GM12878 (cell line): ENCODE data around the gene EYS. TPM values are rescaled to one million over a fixed set of nuclear protein-coding genes. Genes with fewer than 3 reads are reported as not detected.

Experiments used
- ATAC-seq: fragments of 200-7000 bp; cut with Tn5 transposase; 3 replicates; pipeline ENCODE4 v1.9.1; 2020; ENCODE audit warnings: mild to moderate bottlenecking, moderate library complexity
- BruUV-seq: library from RNA; stranded (reverse); fragments of 400-500 nt; replicated peaks from 2 replicates; lab custom pipeline; 2021; lab: Mats Ljungman, UMichigan
- CTCF ChIA-PET: fragments of 300-600 bp; sonication (Branson Sonifier 250); formaldehyde crosslinking; extraction: SDS; loops from one replicate; lab custom pipeline; 2021; ENCODE audit warnings: inconsistent platforms; lab: Yijun Ruan, JAX
- POLR2A ChIA-PET: fragments of 350-600 bp; formaldehyde crosslinking; extraction: SDS; loops from one replicate; lab custom pipeline; 2021; ENCODE audit warnings: inconsistent platforms; lab: Charles Lee
- RAD21 ChIA-PET: fragments of 300-600 bp; sonication (Branson Sonifier 250); formaldehyde crosslinking; loops from one replicate; lab custom pipeline; 2023; ENCODE audit warnings: antibody characterized with exemption; ENCODE audit not compliant: unreplicated experiment; lab: Charles Lee
- SMC1A ChIA-PET: fragments of 300-600 bp; sonication (Branson Sonifier 250); formaldehyde crosslinking; loops from one replicate; lab custom pipeline; 2023; ENCODE audit not compliant: unreplicated experiment, uncharacterized antibody; lab: Charles Lee
- DNase-seq: peaks from one replicate; pipeline ENCODE4 v3.0.0-alpha.2; 2011; ENCODE audit warnings: low read depth, low spot score
- FAIRE-seq: peaks from 3 replicates; lab custom pipeline; 2011; peaks lifted over from hg19 to GRCh38; lab: Jason Lieb, UNC
- H2AFZ ChIP-seq: 2 replicates; pipeline ENCODE4 v1.6.0; 2011; ENCODE audit warnings: low read depth, low read length, control low read depth; ENCODE audit not compliant: control insufficient read depth
- H3K27ac ChIP-seq: 2 replicates; pipeline ENCODE4 v1.5.1; 2011; ENCODE audit warnings: control low read depth; ENCODE audit not compliant: control insufficient read depth, insufficient read depth
- H3K27me3 ChIP-seq, 2 experiments: replicated peaks in 1 of 2; 2 replicates each; pipeline versions ENCODE4 v1.6.0 to v1.6.1; 2011; ENCODE audit warnings: low read length in 1 of 2; ENCODE audit not compliant: control insufficient read depth in 2 of 2, insufficient read depth in 2 of 2
- H3K36me3 ChIP-seq, 2 experiments: 2 replicates each; pipeline ENCODE4 v1.5.1; 2011; ENCODE audit warnings: low read length in 1 of 2; ENCODE audit not compliant: control insufficient read depth in 2 of 2, insufficient read depth in 2 of 2
- H3K4me1 ChIP-seq: 2 replicates; pipeline ENCODE4 v1.6.1; 2011; ENCODE audit warnings: mild to moderate bottlenecking, low read length, moderate library complexity, mixed read lengths; ENCODE audit not compliant: control insufficient read depth, insufficient read depth
- H3K4me2 ChIP-seq: 2 replicates; pipeline ENCODE4 v1.6.0; 2011; ENCODE audit warnings: control low read depth; ENCODE audit not compliant: control insufficient read depth, insufficient read depth
- H3K4me3 ChIP-seq: fragments of 200-600 bp; sonication (generic); 2 replicates; pipeline ENCODE4 v1.5.1; 2016
- H3K79me2 ChIP-seq: 2 replicates; pipeline ENCODE4 v1.6.0; 2011; ENCODE audit warnings: low read length; ENCODE audit not compliant: control insufficient read depth, insufficient read depth
- H3K9ac ChIP-seq: 2 replicates; pipeline ENCODE4 v1.8.0; 2011; ENCODE audit warnings: low read length, control low read depth, mixed read lengths; ENCODE audit not compliant: control insufficient read depth, insufficient read depth
- H3K9me3 ChIP-seq: replicated peaks from 3 replicates; pipeline ENCODE4 v1.5.1; 2011; ENCODE audit warnings: mild to moderate bottlenecking, low read length; ENCODE audit not compliant: control insufficient read depth, insufficient read depth
- H4K20me1 ChIP-seq: 2 replicates; pipeline ENCODE4 v1.6.0; 2011; ENCODE audit not compliant: control insufficient read depth, insufficient read depth
- ASH2L ChIP-seq: fragments of 300-600, 200-600 bp; sonication (generic); IDR thresholded peaks from 2 replicates; pipeline ENCODE4 v1.6.1; 2017; ENCODE audit warnings: low read depth, mild to moderate bottlenecking, borderline replicate concordance
- ATF7 ChIP-seq: fragments of 450-650 bp; IDR thresholded peaks from 2 replicates; pipeline ENCODE4 v1.6.1; 2016; ENCODE audit warnings: low read depth, mild to moderate bottlenecking
- CEBPZ ChIP-seq: fragments of 150-350 bp; IDR thresholded peaks from 2 replicates; pipeline ENCODE4 v1.6.1; 2016; ENCODE audit warnings: low read depth, low read length
- EZH2 ChIP-seq: IDR thresholded peaks from 2 replicates; pipeline ENCODE4 v1.6.1; 2012; ENCODE audit warnings: low read depth, mild to moderate bottlenecking, control low read depth, inconsistent platforms, low read length, borderline replicate concordance; ENCODE audit not compliant: control insufficient read depth
- FOXM1 ChIP-seq: IDR thresholded peaks from 2 replicates; pipeline ENCODE4 v1.6.1; 2012; ENCODE audit warnings: low read depth, mild to moderate bottlenecking, inconsistent platforms, low read length, moderate library complexity
- HCFC1 ChIP-seq: fragments of 150-350 bp; IDR thresholded peaks from 2 replicates; pipeline ENCODE4 v1.6.1; 2014; ENCODE audit warnings: low read length
- IRF5 ChIP-seq: fragments of 450-650 bp; IDR thresholded peaks from 2 replicates; pipeline ENCODE4 v1.6.1; 2017; ENCODE audit warnings: borderline replicate concordance
- PBX3 ChIP-seq: IDR thresholded peaks from 2 replicates; pipeline ENCODE4 v1.6.1; 2011; ENCODE audit warnings: mild to moderate bottlenecking, low read depth, low read length, moderate library complexity; ENCODE audit not compliant: insufficient replicate concordance
- PKNOX1 ChIP-seq: fragments of 450-650 bp; IDR thresholded peaks from 2 replicates; pipeline ENCODE4 v1.6.1; 2016; ENCODE audit warnings: mild to moderate bottlenecking
- RAD21 ChIP-seq: IDR thresholded peaks from 2 replicates; pipeline ENCODE4 v1.6.1; 2011; ENCODE audit warnings: mild to moderate bottlenecking, low read depth, low read length, moderate library complexity; ENCODE audit not compliant: insufficient read depth
- SPI1 ChIP-seq: IDR thresholded peaks from 2 replicates; pipeline ENCODE4 v1.6.1; 2011; ENCODE audit warnings: low read depth, mild to moderate bottlenecking, low read length, moderate library complexity, borderline replicate concordance; ENCODE audit not compliant: insufficient read depth
- SRF ChIP-seq, 2 experiments: IDR thresholded peaks; 2 replicates each; pipeline ENCODE4 v1.6.1; 2011; ENCODE audit warnings: low read depth in 2 of 2, low read length in 2 of 2, mild to moderate bottlenecking in 1 of 2, moderate library complexity in 1 of 2
- STAT1 ChIP-seq: fragments of 450-650 bp; conservative IDR thresholded peaks from 2 replicates; pipeline ENCODE4 v1.6.1; 2014; ENCODE audit warnings: antibody characterized with exemption, mild to moderate bottlenecking
- USF1 ChIP-seq: IDR thresholded peaks from 2 replicates; pipeline ENCODE4 v1.6.1; 2011; ENCODE audit warnings: borderline replicate concordance, low read depth, mild to moderate bottlenecking, moderate library complexity, mixed read lengths, low read length; ENCODE audit not compliant: insufficient read depth; ENCODE audit errors: extremely low read length
- ZBED1 ChIP-seq: IDR thresholded peaks from 2 replicates; pipeline ENCODE4 v1.6.1; 2016; ENCODE audit warnings: borderline replicate concordance
- WGBS: methylation state at CpG from one replicate; pipeline ENCODE4 v1.1.6; 2016; ENCODE audit warnings: low lambda C conversion rate; ENCODE audit not compliant: insufficient replicate concordance, insufficient coverage; ENCODE audit errors: missing lambda C conversion rate; 5-methylcytosine and 5-hydroxymethylcytosine counted together
- in situ Hi-C: fragments of 300-500 bp; cut with MboI; formaldehyde crosslinking; loops from 9 replicates; pipeline ENCODE4 v1.14.3; 2018; ENCODE audit warnings: mixed read lengths
- intact Hi-C: fragments of 100-400 bp; cut with micrococcal nuclease; formaldehyde crosslinking; loops from one replicate; pipeline ENCODE4 v1.14.2; 2022; ENCODE audit not compliant: unreplicated experiment
- polyA plus RNA-seq, 11 experiments: library from polyadenylated mRNA; depleted of rRNA in 4 of 11; unstranded in 6 of 11; stranded (reverse) in 5 of 11; fragments of >200 nt; fragmentation: Nextera tagmentation in 4 of 11; fragmentation: Illumina TruSeq in 1 of 11; extraction: Ambion mirVana in 4 of 11; extraction: Trizol in 1 of 11; gene quantifications; 1 replicate in 1 of 11; 2 replicates in 10 of 11; pipeline versions ENCODE4 v1.2.1 to v1.2.3, GENCODE V29; 2011 to 2016; ENCODE audit warnings: inconsistent platforms in 2 of 11, missing spikeins in 2 of 11, low read depth in 1 of 11
- total RNA-seq, 4 experiments: library from RNA; depleted of rRNA in 3 of 4; stranded (reverse); fragments of >200 nt in 3 of 4; fragmentation: Illumina TruSeq in 1 of 4; extraction: Trizol in 1 of 4; gene quantifications; 2 replicates each; pipeline versions ENCODE4 v1.2.1 to v1.2.3, GENCODE V29; 2013 to 2021

The EYS gene
- total and polyA plus RNA-seq, 10 of the 15 experiments (the other 5 are each of a cell fraction or from before 2014, with no cell fraction given) = under 0.01 to 0.14 (median 0.02) TPM; not detected in 1

GRCh38 chr6:64685401-64685800 lies 1021.6 kb downstream of the EYS start:
- SMC1A ChIA-PET = no interaction called here
- Histone ChIP-seq H3K27ac (no peak overlapping the region), H3K27me3 (no peaks in the 10 kb centered on the region)
- TF ChIP-seq USF1 = no peak
- no peak for TF ChIP-seq PKNOX1
- TF ChIP-seq FOXM1 = no peak
- TF ChIP-seq IRF5 = no peak
- TF ChIP-seq ATF7 = no peak
- no peak for TF ChIP-seq PBX3
- no peak for TF ChIP-seq RAD21
- TF ChIP-seq SRF (IDR thresholded peaks at IDR 0.05; ENCODE audit: low read depth in 2 of 2, low read length in 2 of 2) = no peak
- TF ChIP-seq ZBED1 = no peak
- no peak for TF ChIP-seq SPI1
- no peak for TF ChIP-seq STAT1
- TF ChIP-seq EZH2 = no peak
- no peak for TF ChIP-seq HCFC1
- TF ChIP-seq ASH2L = no peak
- no peak for TF ChIP-seq CEBPZ
- TF ChIP-seq, all 136 proteins: peak for 0
- ATAC-seq (no peak), FAIRE-seq (no peak), DNase-seq (no peak)
- Histone ChIP-seq H3K9ac (no peak overlapping the region), H3K4me1 (no peaks in the 10 kb centered on the region), H3K79me2 (no peaks in the 10 kb centered on the region), H3K36me3 (no peaks in the 10 kb centered on the region), H3K4me3 (no peak overlapping the region), H3K9me3 (no peaks in the 10 kb centered on the region), H4K20me1 (no peaks in the 10 kb centered on the region), H2AFZ (no peak overlapping the region), H3K4me2 (no peak overlapping the region)
- no TSS peak for BruUV-seq
- in situ Hi-C loops (no loop called here), intact Hi-C loops (no loop called here)
- WGBS = 25% methylated on average over 2 of the region's 2 CpGs
- RAD21 ChIA-PET = no interaction called here
- POLR2A ChIA-PET = no interaction called here
- CTCF ChIA-PET = no interaction called here
